GM19452 (cell line): ENCODE measurements around the gene KLHL28.

Experiments
- ATAC-seq: cut with Tn5 transposase; IDR thresholded peaks from one replicate; pipeline ENCODE4 v1.9.1; 2021; ENCODE audit not compliant: unreplicated experiment

KLHL28 gene

DNA sequence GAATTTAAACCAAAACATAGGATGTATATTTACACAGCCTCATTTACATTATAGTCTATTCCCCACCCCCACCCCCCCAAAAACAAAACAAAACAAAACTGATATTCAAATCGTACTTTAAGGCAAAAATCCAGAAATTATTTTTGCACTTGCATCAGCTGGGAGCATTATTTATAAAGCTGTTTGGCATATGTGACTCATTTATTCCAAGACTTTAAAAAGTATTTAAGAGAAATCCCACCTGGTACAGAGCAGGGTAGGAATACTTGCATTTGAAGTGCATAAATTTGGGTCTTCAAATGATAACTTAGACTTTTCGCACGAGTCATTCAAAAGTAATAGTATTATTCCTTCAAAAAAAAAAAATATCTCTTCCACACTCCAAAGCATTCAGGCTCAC lies 1.1 kb downstream of the KLHL28 start:
- no peak for ATAC-seq

GRCh38 chr14:44960146-44960545 lies 1.6 kb downstream of the KLHL28 start:
- no peak for ATAC-seq

DNA sequence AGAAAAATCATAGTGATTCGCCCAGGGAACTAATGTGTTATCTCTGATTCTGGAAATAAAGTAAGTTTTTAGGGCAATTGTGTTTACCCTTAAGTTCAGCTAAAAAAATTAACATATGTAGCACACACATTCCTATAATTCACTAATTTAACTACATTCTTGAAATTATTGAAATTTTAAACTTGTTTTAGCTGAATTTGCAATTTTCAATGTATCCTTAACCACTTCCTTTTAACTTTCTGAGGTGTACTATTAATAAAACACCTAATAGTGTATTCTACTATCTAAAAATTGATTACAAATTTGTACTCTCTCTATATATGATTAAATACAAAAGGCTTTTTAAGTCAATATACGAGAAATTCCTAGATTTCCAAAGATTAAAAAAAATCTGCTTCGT lies 2.2 kb downstream of the KLHL28 start:
- no peak for ATAC-seq

DNA sequence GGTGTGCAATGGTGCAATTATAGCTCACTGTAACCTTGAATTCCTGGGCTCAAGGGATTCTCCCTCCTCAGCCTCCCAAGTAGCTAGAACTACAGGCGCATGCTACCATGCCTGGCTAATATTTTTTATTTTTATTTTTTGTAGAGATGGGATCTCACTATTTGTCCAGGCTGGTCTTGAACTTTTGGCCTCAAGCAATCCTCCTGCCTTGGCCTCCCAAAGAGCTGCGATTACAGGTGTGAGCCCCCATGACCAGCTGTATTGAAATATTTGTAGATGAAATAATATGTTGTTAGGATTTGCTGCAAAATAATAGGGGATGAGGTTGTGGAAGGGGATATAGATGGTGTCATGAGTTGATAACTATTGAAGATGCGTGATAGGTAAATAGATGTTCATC lies 4.9 kb downstream of the KLHL28 start:
- no peak for ATAC-seq

DNA sequence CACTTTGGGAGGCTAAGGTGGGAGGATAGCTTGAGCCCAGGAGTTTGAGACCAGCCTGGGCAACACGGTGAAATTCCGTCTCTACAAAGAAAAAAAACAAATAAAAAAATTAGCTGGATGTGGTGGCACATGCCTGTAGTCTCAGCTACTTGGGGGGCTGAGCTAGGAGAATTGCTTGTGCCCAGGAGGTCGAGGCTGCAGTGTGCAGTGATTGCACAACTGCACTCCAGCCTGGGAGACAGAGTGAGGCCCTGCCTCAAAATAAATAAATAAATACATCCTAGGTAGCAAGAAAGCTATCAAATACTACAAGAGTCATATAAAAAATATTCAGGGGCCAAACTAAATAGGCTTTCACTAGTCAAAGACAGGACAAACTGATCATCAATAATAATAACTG lies 6.2 kb downstream of the KLHL28 start:
- no peak for ATAC-seq

DNA sequence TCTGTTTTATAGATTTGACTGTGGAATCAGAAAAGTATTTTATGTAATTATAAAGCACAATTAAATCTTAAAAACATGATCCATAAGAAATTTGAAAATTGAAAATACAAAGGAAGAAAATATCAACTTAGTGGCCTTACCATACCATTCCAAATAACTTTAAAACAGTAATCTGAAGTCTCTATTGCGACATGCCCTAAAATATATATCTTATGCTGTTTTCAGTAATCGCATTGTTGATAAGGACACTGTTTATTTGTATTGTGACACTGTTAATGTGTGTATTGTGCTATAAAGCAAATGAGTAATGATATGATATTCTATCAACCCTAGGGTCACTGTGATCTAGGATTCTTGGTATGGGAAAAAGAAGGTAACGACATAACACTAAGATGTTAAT lies 7.0 kb downstream of the KLHL28 start:
- ATAC-seq = no peak

GRCh38 chr14:44952391-44953110 lies 9.2 kb downstream of the KLHL28 start:
- ATAC-seq = no peak

DNA sequence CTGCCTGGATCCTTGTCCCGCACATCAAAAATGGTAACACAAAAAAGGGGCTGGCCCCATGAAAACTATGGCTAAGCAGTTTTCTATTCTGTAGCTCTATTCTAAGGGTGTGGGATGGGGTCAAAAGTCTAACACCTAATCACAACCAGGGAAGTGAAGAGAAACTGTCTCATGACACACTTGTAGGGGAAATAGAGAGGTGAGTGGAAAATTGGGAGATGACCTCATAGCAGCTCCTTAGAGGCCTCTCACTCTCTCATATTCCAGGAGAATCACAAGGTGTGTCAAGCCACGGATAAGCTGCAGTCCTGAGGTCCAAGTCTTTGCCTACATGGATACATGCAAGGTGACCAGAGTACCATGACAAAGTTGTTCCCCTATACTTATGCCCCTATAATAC lies 10.7 kb downstream of the KLHL28 start:
- no peak for ATAC-seq

DNA sequence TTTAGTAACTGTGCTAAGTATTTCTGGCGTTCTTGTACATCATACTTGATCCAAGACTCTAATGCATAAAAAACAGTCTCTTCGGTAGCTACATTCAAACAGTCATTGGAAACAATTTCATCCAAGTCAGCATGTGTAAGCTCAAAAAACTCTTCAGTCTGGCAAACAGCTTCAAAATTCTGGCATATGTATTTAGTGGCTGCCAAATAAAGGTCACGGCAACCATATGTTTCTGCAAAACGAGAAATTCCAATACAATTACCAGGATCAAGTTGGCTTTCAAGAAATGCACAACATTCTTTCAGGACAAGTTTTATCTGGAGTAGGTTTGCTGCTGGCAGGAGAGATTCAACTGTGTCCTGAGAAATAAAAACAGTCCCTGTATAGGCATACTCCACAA lies 16.5 kb downstream of the KLHL28 start:
- no peak for ATAC-seq

GRCh38 chr14:44944107-44944506 lies 17.6 kb downstream of the KLHL28 start:
- ATAC-seq = no peak

DNA sequence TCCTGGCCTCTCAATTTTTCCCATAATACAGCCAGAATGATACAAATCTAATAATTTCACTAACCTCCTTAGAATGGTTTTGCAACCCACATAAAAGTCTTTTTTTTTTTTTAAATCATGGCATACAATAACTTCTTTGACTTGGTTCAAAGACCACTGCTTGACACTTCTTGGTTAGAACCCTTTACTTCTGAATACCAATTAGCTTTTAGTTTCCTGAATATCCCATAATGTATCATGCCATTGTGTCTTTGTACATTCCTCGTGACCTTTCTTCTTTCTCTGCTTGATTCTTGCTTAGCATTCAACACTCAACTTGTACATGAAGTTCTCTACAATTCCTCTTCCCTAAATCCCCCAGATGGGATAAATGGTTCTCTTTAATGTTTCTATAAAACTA lies 19.3 kb downstream of the KLHL28 start:
- no peak for ATAC-seq

- no peak for ATAC-seq
Measured at GRCh38 chr14:44941591-44941990, 20.2 kb downstream of the KLHL28 start.

GRCh38 chr14:44940944-44941343 lies 20.8 kb downstream of the KLHL28 start:
- ATAC-seq = no peak

- ATAC-seq = no peak
Measured at GRCh38 chr14:44940211-44940610, 21.5 kb downstream of the KLHL28 start.

DNA sequence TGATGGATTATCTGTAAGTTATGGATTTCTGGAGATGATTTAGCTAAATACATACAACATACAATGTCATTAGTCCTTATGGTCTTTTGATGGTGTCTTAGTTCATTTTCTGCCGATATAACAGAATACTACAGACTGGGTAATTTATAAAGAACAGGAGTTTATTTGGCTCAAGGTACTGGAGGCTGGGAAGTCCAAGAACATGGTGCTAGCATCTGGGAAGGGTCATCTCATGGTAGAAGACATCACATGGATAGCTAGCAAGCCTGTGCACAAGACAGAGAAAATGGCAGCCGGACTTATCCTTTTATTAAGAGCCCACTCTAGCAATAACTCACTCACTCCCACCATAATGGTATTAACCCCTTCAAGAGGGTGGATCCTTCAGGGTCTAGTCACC lies 24.2 kb downstream of the KLHL28 start:
- no peak for ATAC-seq

GRCh38 chr14:44935155-44935554 lies 26.6 kb downstream of the KLHL28 start:
- no peak for ATAC-seq

DNA sequence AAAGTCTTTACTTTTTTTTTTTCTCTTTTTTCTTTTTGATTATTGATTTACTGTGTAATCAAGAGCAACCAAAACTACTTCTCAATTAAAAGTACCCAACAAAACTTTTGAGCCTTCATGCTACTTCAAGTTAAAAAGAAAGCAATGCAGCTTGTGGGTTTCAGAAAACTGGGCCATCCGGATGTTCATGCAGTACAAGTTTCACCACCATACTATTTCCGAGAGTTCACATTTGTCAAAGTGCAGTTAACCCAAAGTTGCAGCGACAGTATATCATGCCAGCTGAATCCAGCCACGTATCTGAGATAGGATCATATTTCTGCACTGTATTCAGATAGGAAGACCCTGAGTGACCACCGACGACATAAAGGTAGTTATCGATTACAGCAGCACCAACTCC lies 33.0 kb downstream of the KLHL28 start:
- ATAC-seq = no peak

DNA sequence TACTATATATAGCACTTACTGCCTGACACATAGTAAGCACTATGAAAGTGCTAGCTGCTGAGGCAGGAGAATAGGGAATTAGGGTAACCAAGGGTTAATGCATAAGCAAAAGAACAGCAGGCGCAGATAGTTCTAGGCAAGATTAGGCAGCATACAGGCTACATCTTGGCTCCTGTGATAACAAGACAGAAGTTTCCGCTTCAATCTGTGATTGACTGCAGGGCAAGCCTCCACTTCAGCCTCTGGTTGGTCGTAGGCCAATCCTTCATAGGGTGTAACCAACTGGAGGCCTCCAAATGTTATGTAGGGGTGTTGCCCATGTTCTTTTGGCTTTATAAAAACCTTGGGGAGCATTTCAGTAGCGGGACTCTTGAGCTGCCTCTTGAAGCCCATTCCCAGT lies 46.9 kb downstream of the KLHL28 start:
- ATAC-seq = no peak

DNA sequence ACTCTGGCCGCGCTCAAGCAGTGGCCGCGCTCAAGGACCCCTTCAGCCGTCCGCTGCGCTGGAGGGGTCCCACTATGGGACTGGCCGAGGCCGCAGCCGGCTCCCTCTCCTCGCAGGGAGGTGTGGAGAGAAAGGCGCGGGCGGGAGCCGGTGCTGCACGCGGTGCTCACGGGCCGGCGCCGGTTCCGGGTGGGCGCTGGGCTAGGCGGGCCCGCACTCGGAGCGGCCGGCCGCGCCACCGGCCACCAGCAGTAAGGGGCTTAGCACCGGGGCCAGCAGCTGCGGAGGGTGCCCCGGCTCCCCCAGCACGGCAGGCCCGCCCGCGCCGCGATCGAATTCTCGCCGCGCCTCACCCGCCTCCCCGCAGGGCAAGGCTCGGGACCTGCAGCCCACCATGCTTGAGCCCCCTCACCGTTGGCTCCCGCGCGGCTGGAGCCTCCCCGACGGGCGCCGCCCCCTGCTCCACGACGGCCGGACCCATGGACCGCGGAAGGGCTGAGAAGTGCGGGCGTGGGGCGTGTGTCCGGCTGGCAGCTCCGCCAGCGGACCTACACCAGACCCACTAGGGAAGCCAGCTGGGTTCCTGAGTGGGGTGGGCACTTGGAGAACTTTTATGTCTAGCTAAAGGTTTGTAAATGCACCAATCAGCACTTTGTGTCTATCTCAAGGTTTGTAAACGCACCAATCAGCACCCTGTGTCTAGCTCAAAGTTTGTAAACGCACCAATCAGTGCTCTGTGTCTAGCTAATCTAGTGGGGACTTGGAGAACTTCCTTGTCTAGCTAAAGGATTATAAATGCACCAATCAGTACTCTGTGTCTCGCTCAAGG lies 49.5 kb downstream of the KLHL28 start:
- no peak for ATAC-seq

DNA sequence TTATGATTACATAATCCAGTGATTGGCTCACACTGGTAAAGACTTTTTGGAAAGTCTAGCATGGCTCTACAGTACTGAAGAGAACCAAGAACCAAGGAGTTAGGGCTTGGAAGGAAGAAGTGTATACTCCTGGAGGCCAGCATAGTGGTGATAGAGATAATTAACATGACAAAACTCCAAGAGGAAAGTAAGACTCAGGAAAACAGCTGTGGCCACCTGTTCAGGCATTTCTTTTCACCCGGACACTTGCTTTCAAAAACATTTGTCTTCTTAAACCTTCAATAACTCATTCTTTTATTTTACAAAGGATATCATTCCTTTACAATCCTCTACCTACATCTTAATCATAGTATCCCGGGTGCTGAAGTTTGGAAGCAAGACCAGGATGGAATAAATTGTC lies 50.9 kb downstream of the KLHL28 start:
- ATAC-seq = no peak

- ATAC-seq = no peak
Measured at GRCh38 chr14:44901696-44902095, 60.1 kb downstream of the KLHL28 start.

DNA sequence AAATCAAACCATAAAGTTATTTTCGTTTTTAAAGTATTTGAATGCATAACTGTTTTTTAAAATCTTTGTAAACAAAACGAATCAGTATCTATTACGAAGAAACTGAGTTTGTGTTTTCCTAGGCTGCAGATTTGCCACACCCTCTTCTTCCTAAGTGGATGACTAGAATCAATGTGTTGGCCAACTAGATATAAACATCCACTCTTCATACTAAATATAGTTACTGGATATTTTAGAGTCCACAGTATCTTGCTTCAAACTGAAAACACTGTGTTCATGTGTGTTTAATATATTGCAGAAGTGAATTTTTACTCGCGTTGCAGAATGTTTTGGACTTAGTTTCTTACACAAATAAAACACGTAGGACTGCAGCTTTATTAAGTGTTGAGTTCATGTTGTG lies 63.2 kb downstream of the KLHL28 start:
- ATAC-seq = no peak

GRCh38 chr14:44897845-44898151 lies 63.9 kb downstream of the KLHL28 start:
- no peak for ATAC-seq
